Activated CD4-positive, alpha-beta T cell treated with anti-CD3 and anti-CD28 coated beads, Interleukin-2, amount 50 U/mL, for 1 hour (primary cell): ENCODE data around the gene CNDP2.
A peak's percentile ranks its signal among the peaks of the same experiment; 100 is the strongest.
"Not testable (repeated sequence)": the region's sequence is repeated elsewhere in the genome, so short reads cannot be mapped to it uniquely, and the experiment has no call there.

ENCODE experiments used
- DNase-seq: peaks from one replicate; pipeline ENCODE4 v3.0.0-alpha.2; 2020

CNDP2 gene

DNA sequence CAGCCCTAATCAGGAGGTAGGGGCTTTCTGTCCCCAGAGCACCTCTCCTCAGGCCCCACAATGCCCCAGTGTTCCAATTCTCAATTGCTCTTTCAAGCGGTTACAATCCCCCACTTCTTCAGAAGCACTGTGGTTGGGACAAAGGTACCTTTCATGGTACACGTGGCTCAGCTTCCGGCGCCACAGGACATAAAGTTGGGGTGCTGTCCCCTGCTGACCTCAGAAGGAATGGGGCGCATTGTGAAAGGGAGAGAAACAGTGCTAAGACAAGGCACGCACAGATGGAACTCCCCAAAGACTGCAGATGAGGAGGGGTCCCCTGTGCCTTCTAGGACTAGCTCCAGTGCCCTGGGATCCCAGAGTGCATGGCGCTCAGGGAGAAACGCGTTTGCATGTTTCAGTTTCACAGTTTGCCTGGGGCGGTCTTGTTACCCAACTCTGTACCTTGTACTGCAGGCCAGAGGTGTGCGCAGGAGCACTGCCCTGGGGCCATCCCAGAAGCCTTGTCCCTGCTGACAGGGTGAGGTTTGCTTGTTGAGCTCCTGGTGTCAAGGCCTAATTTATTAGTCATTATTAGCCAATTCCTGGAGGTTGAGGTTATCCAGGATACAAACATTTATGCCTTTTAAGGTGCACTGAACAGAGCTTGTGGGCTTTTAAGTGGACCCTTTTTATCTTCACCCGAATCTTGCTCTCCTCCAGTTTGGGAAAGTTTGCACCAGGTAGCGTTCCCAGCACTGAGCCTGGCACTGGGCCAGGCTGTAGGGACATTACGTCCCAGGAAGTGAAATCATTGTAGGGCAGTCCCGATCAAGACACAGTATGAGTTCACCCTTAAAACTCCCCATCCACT lies 45.8 kb downstream of the CNDP2 start:
- DNase-seq = no peak

DNA sequence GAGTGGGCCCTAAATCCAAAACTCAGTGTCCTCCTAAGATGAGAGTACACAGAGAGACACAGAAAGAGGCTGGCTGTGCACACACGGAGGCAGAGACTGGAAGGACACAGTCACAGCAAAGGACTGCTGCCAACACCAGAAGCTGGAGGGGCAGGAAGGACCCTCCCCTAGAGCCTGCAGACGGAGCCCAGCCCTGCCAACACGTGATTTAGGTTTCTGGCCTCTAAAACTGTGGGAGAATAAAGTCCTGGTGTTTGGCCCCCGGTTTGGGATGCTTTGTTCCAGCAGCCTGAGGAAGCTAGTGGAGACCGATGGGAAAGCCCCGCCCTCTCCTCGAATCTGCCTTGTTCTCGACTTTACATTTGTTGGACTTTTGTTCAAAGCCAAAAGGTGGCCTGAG lies 48.7 kb downstream of the CNDP2 start:
- no peak for DNase-seq

DNA sequence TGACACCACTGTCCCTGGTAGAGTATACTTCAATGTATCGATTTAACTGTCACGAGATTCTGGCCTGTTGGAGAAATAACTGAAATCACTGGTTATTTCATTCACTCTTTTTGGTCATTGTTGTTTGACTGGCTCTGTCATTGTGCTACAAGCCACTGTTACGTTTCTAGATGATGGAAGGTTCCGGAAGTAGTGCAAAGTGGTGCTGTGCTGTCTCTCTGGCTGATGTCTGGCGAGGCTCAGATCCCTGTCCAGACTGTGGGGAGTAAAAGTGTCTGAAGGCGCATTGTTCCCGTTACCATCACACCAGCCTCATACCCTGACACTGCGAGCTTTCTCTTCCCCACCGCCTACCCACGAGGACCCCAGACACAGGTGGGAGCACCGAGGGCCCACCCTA lies 49.8 kb downstream of the CNDP2 start:
- no peak for DNase-seq

DNA sequence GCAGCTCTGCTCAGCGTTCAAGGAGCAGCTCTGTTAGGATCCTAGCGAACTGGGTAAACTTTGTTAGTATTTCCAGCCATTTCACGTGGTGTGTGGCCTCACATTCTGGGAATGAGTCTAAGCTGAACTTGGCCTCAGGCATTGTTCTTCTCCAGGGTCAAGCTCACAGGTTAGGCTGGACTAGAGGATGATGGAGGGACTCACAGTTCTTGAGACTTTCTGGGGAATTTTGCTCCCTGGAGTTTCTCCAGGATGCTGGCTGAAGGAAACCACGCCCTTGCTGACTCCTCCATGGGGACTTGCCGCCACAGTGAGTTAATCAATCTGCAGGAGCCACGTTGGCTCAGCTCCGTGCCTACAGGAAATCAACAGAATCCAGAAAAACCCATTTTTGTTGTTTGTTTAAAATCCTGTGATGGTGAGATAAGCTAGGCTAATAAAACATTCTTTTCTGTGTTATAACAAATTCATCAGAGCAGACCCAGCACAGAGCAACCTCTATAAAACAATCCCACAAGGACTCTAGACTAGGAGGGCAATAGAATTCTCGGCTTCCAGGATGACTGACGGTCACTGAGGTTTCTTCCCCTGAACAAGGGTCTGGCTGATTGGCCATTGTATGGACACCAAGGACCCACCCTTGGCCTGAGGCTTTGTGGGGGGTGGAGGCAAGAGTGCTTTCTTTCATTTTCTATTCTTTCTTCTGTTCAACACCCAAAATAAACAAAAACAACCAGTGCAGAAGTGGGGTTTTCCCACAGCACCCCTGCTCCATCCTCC lies 50.8 kb downstream of the CNDP2 start:
- DNase-seq = no peak

DNA sequence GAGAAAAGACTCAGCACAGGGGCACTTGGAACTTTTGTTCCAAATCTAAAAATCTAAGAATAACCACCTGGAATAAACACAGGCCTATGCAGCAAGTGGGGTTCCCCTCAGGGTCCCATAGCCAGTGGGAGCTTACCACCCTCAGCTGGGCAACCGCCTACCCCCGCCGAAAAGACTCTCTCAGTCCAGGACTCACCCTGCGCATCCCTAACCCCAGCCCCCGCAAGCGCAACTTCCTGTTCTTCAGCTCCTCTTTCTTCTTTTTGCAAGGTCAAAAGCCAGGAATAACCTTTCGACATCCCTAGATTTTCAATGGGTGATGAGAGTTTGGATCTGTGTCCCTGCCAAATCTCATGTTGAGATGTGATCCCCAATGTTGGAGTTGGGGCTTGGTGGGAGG lies 51.7 kb downstream of the CNDP2 start:
- DNase-seq = no peak

DNA sequence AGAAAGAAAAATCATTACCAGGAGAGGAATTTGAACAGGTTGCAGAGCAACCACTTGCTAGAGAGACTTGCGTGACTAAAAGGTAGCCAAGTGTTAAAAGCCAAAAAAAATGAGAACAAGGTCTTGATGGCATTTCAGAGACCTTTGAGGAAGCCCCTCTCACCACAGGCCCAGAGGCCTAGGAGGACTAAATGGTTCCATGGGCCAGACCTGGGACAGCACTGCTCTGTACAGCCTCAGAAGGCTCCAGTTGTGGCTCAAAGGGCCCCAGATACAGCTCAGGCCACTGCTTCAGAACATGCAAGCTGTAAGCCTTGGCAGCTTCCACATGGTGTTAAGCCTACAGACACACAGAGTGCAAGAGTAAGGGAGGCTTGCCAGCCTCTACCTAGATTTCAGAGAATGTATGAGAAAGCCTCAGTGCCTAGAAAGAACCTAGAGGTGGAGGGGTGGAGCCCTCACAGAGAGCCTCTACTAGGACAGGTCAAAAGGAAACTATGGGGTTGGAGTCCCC lies 53.5 kb downstream of the CNDP2 start:
- DNase-seq = no peak

DNA sequence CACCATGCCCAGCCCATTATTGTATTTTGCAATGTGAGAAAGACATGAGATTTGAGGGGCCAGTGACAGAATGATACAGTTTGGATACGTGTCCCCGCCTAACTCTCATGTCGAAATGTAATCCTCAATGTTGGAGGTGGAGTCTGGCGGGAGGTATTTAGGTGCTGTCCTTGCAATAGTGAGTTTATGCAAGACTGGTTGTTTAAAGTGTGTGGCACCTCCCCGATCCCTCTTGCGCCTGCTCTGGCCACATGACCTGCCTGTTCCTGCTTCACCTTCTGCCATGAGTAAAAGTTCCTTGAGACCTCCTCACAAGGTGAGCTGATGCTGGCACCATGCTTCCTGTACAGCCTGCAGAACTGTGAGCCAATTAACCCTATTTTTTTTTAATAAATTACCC lies 54.7 kb downstream of the CNDP2 start:
- no peak for DNase-seq

DNA sequence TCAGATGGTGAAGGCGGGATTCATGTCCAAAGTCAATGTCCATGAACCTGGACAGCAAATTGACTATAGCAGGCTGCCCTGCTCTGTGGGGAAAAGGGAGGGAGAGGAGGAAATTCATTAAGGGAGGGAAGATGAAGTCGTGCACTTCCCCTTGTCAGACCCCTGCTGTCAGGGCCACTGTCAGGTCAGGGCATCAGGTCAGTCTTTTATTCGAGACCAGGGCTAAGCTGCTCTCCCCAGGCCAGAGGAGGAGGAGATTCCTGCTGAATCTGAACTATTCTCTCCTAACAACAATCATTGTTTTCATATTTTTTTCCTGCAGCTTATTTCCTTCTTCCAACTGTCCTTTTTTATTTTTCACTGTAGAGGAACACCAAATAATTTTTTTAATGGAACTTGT lies 55.3 kb downstream of the CNDP2 start:
- DNase-seq = no peak

DNA sequence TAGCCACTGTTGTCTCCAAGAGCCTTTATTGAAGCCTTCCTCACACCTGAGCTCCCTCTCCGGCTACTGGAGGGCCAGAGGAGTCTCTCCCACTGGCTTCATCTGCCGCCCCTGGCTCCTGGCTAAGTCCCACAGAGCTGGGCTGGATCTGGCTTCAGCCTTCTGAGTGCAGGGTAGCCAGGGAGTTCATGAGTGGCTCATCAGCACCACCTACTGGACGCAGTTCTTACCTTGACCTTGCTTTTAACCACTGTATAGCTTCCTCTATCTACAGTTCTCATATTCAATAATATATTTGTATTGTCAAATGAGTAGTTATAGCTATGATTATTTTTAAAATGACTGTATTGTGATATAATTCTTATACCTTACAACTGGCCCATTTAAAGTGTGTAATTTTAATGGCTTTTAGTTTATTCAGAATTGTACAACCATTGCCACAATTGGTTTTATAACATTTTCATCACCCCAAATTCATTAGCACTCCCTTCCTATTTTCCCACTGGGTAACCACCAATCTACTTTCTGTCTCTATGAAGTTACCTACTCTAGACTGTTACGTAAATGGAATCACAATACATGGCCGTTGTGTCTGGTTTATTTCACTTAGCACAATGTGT lies 55.9 kb downstream of the CNDP2 start:
- peak; percentile 77 for DNase-seq

DNA sequence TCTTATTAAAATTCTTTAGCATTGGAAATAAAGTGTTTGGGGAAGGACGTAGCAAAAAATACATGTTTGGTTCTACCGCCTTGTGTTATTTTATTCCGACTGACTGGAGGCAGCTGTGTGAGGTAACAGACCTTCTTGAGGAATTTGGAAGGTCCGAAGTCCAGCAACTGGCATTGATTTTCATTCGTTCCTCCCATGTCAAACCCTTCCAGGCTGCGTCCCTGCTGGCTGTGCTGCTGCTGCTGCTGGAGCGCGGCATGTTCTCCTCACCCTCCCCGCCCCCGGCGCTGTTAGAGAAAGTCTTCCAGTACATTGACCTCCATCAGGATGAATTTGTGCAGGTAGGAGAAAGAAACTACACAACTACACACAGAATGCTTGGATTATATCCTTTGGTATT lies 60.0 kb downstream of the CNDP2 start:
- no peak for DNase-seq

DNA sequence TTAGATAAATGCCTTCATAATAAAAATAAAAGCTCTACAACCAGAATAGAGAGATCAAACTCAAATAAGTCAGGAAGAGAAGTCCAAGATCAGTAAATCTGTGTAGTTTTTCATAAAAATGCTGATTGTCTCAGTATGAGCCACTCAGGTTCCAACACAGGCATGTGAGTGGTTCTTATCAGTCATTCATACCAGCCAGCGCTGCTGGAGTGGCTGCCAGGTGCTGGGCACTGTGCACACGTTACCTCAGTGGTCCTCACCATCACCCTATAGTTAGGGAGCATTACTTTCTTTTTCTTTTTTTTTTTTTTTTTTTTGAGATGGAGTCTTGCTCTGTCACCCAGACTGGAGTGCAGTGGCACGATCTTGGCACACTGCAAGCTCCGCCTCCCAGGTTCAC lies 61.9 kb downstream of the CNDP2 start:
- no peak for DNase-seq

DNA sequence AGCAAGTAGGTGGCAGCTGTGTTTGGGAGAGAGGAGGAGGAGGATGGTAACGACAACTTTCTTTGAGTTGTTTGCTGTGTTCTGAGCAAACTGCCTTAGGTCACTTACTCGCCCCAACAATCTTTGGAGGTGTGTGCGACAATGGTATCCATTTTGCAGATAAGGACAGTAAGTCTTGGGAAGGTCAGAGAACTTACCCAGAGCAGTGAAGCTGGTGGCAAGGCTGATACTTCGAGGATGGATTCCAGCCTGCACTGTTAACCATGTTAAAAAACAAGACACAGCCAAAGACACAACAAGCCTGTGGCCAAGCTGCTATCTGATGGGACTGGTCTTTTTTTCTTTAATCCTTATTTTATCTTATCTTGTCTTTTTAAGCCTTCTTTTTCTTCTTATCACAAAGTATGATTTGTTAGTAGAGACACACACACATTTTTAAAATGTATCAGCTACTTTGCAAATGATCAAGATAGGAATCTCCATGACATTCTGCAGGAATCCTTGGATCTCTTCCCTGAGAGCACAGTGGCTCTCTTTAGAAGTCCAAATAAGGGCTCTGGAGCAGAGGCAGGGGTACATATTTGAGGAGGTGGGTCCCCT lies 66.1 kb downstream of the CNDP2 start:
- DNase-seq = no peak

DNA sequence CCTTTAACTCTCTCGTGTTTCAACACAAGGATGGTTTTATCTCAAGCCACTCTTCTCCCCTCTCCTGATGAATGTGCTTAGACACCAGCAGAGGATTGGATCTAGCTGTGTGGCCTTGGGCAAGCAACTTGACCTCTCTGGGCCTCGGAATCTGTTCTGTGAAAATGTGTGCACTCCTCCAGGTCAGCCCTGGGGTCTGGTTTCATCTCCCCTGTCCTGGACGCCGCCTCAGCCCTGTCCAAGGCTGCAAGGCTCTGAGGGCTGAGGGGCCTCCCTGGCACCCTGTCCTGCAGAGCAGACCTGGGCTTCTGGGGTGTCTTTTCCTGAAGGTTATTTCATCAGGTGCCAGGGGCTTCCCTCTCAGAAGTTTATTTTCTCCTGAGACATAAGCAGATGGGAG lies 66.6 kb downstream of the CNDP2 start:
- DNase-seq = no peak

DNA sequence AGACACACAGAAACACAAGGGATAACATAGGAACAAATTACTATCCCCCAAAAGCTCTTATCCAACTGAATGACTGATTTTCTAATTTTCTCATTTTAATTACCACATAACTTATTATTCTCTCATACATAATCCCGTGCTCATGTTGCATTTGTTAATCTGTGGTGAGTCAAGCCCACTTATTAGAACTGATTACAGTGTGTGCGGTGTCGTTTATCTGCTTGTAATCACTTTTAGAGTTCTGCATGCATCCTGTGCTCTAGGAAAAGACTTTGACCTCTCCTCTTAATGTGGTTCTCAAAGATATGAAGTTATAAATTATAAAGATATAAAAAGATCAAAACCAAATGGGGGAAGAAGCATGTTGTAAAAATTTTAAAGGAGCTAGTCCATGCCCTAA lies 67.8 kb downstream of the CNDP2 start:
- no peak for DNase-seq

DNA sequence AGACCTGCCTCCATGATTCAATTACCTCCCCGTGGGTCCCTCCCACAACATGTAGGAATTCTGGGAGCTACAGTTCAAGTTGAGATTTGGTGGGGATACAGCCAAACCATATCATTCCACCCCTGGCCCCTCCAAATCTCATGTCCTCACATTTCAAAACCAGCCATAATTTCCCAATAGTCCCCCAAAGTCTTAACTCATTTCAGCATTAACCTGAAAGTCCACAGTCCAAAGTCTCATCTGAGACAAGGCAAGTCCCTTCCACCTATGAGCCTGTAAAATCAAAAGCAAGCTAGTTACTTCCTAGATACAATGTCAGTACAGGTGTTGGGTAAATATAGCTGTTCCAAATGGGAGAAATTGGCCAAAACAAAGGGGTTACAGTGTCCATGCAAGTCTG lies 69.0 kb downstream of the CNDP2 start:
- DNase-seq = not testable (repeated sequence)

DNA sequence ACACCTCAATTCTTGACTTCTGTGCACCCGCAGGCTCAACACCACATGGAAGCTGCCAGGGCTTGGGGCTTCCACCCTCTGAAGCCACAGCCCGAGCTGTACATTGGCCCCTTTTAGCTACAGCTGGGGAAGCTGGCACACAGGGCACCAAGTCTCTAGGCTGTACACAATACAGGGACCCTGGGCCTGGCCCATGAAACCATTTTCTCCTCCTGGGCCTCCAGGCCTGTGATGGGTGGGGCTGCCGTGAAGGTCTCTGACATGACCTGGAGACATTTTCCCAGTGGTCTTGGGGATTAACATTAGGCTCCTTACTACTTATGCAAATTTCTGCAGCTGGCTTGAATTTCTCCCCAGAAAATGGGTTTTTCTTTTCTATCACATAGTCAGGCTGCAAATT lies 69.8 kb downstream of the CNDP2 start:
- not testable (repeated sequence) for DNase-seq

DNA sequence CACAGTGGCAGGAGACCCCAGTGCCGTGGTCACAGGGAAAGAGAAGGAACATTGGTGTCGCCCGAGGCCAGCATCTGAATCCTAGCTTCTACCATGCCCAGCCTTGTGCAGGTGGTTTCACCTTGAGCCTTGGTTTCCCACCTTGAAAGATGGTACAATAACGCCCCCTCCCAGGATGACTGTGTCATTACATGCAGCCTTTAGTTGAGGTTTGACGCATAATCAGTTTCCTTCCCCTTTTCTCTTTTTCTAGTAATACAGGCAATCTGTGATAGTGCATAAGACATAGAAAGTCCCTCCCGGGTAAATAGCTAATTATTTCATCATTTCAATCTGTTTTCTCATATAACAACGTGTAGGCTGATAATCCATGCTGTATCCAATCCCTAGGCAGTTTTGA lies 71.7 kb downstream of the CNDP2 start:
- no peak for DNase-seq

DNA sequence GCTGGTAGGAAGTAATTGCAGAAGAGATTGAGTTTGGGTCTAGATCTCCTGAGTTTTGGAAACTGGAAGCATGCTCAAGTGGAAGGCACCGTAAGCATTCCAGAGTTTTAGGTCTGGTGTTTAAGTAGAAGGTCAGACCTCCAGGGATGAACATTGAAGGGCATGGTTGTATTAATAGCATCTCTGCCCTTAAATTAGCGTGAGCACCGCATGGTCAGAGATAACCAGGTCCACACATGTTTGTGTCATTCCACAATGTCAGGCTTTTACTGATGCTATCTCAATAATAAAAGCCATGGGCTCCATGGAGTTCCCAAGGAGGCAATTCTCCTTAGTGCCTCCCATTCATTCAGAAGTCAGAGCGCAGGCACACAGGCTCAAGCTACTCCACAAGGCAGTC lies 73.2 kb downstream of the CNDP2 start:
- no peak for DNase-seq

DNA sequence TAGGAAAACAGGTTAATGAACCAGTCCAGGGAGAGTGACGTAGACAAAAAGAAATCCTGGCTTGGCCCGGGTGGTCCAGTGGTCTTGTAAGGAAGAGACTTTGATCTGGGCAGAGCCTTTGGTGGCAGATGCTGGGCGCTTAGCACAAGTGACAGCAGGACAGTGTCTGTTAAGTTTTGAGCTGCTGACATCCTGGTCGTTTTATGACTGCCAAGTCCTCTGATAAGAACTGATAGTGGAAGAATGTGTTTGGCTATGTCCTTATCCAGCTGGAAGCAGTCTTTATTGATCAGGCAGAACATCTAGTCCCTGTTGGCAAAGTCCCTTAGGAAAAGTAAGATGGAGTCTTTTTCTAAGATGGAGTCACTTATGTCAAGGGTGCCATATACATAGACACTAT lies 74.1 kb downstream of the CNDP2 start:
- no peak for DNase-seq

DNA sequence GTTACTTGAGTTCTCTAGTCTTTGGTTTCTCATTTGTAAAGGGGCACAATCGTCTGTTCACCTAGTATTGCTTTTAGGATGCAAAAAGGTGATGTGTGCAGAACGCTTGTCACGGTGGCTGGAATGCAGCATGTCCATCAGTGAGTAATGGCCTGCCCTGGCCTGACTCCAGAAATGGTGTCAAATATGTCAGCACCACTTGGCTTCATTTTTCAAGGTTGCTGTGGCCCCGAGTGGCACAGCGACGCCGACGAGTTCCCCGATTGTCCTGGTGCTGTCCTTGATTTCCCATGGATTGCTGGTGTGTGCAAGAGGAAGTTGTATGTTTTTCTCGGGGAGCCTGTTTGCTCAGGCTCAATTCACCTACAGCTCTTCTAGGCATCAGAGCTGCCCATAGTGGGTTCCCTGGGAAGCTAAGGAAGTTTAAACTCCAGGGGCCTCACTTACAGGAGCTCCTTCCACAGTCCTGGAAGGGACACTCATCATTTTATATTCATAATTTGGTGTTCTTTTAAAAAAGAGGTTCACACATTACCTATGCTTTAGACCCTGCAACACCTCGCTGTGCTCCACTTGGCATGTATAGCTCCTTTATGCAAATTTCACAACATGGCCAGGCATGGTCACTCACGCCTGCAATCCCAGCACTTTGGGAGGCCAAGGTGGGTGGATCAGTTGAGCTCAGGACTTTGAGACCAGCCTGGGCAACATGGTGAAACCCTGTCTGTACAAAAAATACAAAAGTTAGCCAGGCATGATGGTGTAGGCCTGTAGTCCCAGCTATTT lies 75.9 kb downstream of the CNDP2 start:
- no peak for DNase-seq

DNA sequence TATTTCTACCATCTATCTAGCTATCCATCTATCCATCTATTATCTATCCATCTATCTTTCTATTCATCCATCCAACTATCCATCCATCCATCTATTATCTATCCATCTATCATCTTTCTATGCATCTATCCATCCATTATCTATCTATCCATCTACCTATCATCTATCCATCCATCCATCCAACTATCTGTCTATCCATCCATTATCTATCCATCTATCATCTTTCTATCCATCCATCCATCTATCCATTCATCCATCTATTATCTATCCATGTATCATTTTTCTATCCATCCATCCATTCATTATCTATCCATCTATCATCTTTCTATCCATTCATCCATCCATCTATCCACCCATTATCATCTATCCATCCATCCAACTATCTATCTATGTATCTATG lies 76.9 kb downstream of the CNDP2 start:
- DNase-seq = no peak
